ENCODE results near the gene APOD.

DNA sequence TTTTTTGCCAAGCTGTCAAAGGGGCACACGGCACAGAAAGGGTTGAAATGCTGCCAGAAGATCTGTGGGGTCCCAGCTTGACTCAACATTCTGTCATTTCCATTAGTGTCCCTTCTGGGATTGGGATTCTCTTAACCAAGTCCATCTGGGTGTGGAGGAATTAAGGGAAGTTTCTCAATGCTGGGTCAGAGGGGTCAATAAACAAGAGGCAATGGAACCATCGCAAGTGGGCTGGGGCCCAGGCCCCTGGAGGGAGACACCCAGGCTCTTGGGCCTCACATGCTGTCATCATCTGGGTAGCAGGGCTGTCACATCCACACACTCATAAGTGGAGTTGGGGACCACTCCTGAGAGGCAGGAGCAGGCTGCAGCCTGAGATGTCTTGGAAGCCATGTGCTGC is 8.1 kb upstream of the APOD start:
- TF ChIP-seq CTCF (IDR thresholded peaks at IDR 0.05) (no peak), POLR2A (IDR thresholded peaks at IDR 0.05) (no peak), POLR2AphosphoS5 (IDR thresholded peaks at IDR 0.05; ENCODE audit: insufficient read depth in 1 of 2, low read depth in 1 of 2) (no peak)

All from vagina (tissue), 2 donors.